Measurements from ENCODE around the gene NPIPA1. TPM values are rescaled to one million over a fixed set of nuclear protein-coding genes. Genes with fewer than 3 reads are reported as not detected.
"Not testable (repeated sequence)": the region's sequence is repeated elsewhere in the genome, so short reads cannot be mapped to it uniquely, and the experiment has no call there.

Gene NPIPA1
- 36.0 and 54.5 TPM in 2 replicates for total RNA-seq (2014; rRNA removed)
- polyA plus RNA-seq (2012): 28.2 TPM

- not testable (repeated sequence) for DNase-seq (ENCODE audit: low read depth)
Observed at GRCh38 chr16:14937143-14937542, at the start of gene NPIPA1. Gene NPIPA1, plus strand, starts transcription at chr16:14937443. Its CDS starts 0 bp downstream, at chr16:14937443.

DNA sequence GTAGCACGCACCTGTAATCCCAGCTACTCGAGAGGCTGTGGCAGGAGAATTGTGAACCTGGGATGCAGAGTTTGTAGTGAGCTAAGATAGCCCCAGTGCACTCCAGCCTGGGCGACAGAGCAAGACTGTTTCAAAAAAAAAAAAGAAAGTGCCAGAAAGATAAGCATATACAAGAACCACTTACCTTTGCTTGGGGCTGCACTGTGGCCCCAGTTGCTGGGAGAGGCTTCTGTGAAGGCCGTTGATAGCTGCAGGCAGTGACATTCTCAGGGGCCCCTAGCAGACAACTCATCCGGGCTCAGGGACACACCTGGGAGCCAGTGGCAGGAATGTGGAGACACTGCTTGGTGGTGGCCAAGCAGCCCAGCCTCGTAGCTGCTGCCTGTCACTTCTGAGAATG is 45.1 kb upstream of the NPIPA1 start:
- DNase-seq (ENCODE audit: low read depth): not testable (repeated sequence)

- not testable (repeated sequence) for DNase-seq (ENCODE audit: low read depth)
Observed at GRCh38 chr16:14895382-14895781, 41.9 kb upstream of the NPIPA1 start.

GRCh38 chr16:14896023-14896422 is 41.2 kb upstream of the NPIPA1 start:
- not testable (repeated sequence) for DNase-seq (ENCODE audit: low read depth)

DNA sequence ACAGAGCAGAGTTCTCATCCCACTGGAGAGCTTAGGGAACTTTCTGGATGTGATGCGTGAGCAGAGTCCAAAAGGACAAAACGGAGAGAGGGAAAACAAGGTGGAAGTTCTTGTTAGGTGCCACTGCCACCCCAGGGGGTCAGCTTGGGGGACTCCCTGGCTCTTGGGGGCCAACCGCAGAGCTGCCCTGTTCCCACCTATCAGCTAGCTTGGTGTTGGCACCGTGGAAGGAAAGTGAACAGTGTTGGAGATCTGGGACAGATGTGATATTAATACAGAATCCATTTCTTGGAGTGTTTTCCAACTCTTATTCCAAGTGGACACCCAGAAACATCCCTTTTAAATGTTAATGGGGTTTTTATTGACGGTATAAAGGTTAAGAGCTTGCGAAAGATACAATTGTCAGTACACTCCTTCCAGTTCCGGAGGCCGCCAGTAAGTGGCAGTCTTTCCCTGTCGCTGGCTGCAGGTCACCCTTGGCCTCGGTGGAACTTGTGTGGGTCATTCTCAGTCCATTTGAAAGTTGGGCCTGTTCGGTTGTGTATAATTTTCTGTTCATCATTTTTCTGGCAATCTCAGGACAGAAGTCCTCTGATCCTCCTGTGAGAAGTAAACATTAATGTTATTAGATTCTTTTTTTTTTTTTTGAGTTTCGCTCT is 40.1 kb upstream of the NPIPA1 start:
- DNase-seq (ENCODE audit: low read depth): not testable (repeated sequence)

GRCh38 chr16:14898162-14898561 is 39.1 kb upstream of the NPIPA1 start:
- DNase-seq (ENCODE audit: low read depth): not testable (repeated sequence)

GRCh38 chr16:14903191-14903957 is 33.9 kb upstream of the NPIPA1 start:
- peak; percentile 14 for DNase-seq (ENCODE audit: low read depth)

- DNase-seq (ENCODE audit: low read depth): not testable (repeated sequence)
Observed at GRCh38 chr16:14909744-14910143, 27.5 kb upstream of the NPIPA1 start.

GRCh38 chr16:14910833-14911629 is 26.2 kb upstream of the NPIPA1 start:
- not testable (repeated sequence) for DNase-seq (ENCODE audit: low read depth)

DNA sequence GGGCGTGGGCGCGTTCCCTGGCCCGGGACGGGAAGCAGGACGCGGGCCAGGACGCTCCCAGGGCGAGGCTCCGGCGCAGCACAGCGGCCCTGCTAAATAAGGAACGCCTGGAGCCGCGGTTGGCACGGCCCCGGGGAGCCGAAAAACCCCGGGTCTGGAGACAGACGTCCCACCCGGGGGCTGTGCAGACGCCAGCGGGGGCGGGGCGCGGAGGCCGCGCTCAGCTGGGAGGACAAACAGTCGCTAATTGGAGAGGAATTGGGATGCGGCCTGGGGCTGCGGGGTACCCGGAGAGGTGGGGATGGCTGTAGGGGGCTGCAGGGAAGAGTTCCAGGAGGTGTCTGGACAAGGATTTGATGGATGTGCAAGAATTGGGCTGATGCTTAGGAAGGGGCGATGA is 25.3 kb upstream of the NPIPA1 start:
- DNase-seq (ENCODE audit: low read depth): not testable (repeated sequence)

- not testable (repeated sequence) for DNase-seq (ENCODE audit: low read depth)
Observed at GRCh38 chr16:14912588-14912987, 24.7 kb upstream of the NPIPA1 start.

DNA sequence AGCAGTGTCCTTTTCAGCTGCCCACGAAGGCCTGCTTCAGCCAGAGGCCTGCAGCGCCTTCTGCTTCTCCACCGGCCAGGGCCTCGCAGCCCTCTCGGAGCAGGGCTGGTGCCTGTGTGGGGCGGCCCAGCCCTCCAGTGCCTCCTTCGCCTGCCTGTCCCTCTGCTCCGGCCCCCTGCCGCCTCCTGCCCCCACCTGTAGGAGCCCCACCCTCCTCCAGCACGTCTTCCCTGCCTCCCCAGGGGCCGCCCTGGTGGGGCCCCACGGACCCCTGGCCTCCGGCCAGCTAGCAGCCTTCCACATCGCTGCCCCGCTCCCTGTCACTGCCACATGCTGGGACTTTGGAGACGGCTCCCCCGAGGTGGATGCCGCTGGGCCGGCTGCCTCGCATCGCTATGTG is 18.7 kb upstream of the NPIPA1 start:
- not testable (repeated sequence) for DNase-seq (ENCODE audit: low read depth)

- DNase-seq (ENCODE audit: low read depth): not testable (repeated sequence)
Observed at GRCh38 chr16:14919837-14920600, 17.2 kb upstream of the NPIPA1 start.

- not testable (repeated sequence) for DNase-seq (ENCODE audit: low read depth)
Observed at GRCh38 chr16:14922285-14922684, 15.0 kb upstream of the NPIPA1 start.

DNA sequence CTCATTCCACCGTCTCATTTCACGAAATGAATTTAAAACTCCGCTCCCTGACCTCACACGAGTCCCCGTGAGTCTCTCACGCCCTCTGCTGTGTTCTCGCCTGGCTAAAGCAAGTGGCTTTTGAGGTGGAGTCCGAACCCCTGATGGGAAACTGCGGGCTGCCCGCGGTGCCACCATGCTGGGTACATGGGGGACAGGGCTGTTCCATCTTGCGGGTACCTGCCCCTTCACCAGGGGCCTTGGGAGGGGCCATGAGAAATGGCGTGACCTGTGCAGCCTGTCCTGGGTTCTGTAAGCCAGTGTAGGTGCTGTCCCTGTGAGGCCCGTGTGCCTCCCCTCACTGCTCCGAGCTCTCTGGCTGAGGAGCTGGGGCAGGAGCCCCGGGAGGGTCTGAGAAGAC is 14.3 kb upstream of the NPIPA1 start:
- DNase-seq (ENCODE audit: low read depth): not testable (repeated sequence)

DNA sequence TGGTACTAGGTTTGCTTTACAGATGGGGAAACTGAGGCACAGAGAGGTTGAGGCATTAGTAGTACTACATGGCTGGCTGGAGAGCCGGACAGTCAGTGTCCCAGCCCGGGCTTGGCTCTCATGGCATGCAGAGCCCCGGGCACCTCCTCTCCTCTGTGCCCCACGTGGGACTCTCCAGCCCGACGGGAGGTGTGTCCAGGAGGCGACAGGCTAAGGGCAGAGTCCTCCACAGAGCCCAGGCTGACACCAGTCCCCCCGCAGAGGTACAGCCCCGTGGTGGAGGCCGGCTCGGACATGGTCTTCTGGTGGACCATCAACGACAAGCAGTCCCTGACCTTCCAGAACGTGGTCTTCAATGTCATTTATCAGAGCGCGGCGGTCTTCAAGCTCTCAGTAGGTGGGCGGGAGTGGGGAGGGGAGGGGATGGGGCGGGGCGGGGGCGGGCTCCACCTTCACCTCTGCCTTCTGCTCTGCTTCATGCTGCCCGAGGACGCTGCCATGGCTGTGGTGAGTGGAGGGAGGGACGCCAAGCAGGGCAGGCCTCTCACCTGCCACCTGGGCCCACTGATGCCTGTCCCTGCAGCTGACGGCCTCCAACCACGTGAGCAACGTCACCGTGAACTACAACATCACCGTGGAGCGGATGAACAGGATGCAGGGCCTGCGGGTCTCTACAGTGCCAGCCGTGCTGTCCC is 13.7 kb upstream of the NPIPA1 start:
- not testable (repeated sequence) for DNase-seq (ENCODE audit: low read depth)

- DNase-seq (ENCODE audit: low read depth): not testable (repeated sequence)
Observed at GRCh38 chr16:14924359-14924758, 12.9 kb upstream of the NPIPA1 start.

GRCh38 chr16:14924982-14925381 is 12.3 kb upstream of the NPIPA1 start:
- DNase-seq (ENCODE audit: low read depth): not testable (repeated sequence)

DNA sequence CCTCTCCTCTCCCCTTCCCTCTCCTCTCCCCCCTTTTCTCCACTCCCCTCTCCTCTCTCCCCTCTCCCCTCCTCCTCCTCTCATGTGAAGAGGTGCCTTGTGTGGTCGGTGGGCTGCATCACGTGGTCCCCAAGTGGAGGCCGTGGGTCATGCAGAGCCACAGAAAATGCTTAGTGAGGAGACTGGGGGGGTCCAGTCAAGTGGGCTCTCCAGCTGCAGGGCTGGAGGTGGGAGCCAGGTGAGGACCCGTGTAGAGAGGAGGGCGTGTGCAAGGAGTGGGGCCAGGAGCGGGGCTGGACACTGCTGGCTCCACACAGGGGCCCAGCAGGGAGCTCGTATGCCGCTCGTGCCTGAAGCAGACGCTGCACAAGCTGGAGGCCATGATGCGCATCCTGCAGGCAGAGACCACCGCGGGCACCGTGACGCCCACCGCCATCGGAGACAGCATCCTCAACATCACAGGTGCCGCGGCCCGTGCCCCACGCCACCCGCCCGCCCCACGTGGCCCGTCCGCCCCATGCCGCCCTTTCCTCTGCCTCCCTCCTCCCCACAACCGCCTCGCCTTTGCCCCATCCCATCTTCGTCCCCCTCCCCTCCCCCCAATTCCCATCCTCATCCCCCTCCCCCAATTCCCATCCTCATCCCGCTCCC is 9.1 kb upstream of the NPIPA1 start:
- peak; percentile 1 for DNase-seq (ENCODE audit: low read depth)

DNA sequence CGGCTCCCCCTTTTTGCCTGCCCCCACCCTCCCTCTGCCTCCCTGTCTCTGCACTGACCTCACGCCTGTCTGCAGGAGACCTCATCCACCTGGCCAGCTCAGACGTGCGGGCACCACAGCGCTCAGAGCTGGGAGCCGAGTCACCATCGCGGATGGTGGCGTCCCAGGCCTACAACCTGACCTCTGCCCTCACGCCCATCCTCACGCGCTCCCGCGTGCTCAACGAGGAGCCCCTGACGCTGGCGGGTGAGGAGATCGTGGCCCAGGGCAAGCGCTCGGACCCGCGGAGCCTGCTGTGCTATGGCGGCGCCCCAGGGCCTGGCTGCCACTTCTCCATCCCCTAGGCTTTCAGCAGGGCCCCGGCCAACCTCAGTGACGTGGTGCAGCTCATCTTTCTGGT is 8.1 kb upstream of the NPIPA1 start:
- DNase-seq (ENCODE audit: low read depth): not testable (repeated sequence)
